CD14-positive monocyte (primary cell): ENCODE data around the gene SMIM32. TPM values are rescaled to one million over a fixed set of nuclear protein-coding genes. Genes with fewer than 3 reads are reported as not detected.

Experiments used
- DNase-seq, 3 donors: peaks; one replicate each; pipeline ENCODE4 v3.0.0-alpha.2; 2011 to 2022
- H2AFZ ChIP-seq: 2 replicates; pipeline ENCODE4 v1.6.0; 2012; ENCODE audit warnings: mild to moderate bottlenecking, low read depth, low read length, inconsistent platforms; ENCODE audit not compliant: insufficient read depth, poor library complexity, severe bottlenecking
- H3K27ac ChIP-seq, 2 donors: 1 replicate in 1 of 2; 2 replicates in 1 of 2; pipeline ENCODE4 v1.5.1; 2012 to 2013; ENCODE audit warnings: low read length in 2 of 2, control low read depth in 1 of 2, inconsistent platforms in 1 of 2, low read depth in 1 of 2, mild to moderate bottlenecking in 1 of 2
- H3K27me3 ChIP-seq, 2 donors: one replicate each; pipeline versions ENCODE4 v1.6.0 to v1.6.1; 2011 to 2013; ENCODE audit warnings: low read length in 2 of 2; ENCODE audit not compliant: control insufficient read depth in 2 of 2, insufficient read depth in 2 of 2
- H3K36me3 ChIP-seq, 2 donors: replicated peaks in 1 of 2; 1 replicate in 1 of 2; 2 replicates in 1 of 2; pipeline versions ENCODE4 v1.5.1 to v1.6.1; 2012 to 2013; ENCODE audit warnings: low read length in 2 of 2, control low read depth in 1 of 2, inconsistent platforms in 1 of 2, mild to moderate bottlenecking in 1 of 2; ENCODE audit not compliant: insufficient read depth in 2 of 2, control insufficient read depth in 1 of 2
- H3K4me1 ChIP-seq, 2 donors: 1 replicate in 1 of 2; 2 replicates in 1 of 2; pipeline versions ENCODE4 v1.5.1 to v1.6.1; 2012 to 2013; ENCODE audit warnings: low read length in 2 of 2, control low read depth in 1 of 2, inconsistent platforms in 1 of 2, mild to moderate bottlenecking in 1 of 2, moderate library complexity in 1 of 2; ENCODE audit not compliant: insufficient read depth in 2 of 2, control insufficient read depth in 1 of 2
- H3K4me2 ChIP-seq: replicated peaks from 2 replicates; pipeline ENCODE3; 2012; ENCODE audit warnings: low read length, moderate library complexity, mild to moderate bottlenecking; ENCODE audit not compliant: poor library complexity, severe bottlenecking; ENCODE audit errors: extremely low read depth
- H3K4me3 ChIP-seq, 3 experiments: fragments of 200-600 bp in 1 of 3; sonication (generic) in 1 of 3; replicated peaks in 1 of 3; 1 replicate in 2 of 3; 2 replicates in 1 of 3; pipeline ENCODE4 v1.5.1; 2011 to 2013; ENCODE audit warnings: low read length in 3 of 3, mild to moderate bottlenecking in 3 of 3, control low read depth in 2 of 3, low read depth in 2 of 3, inconsistent platforms in 1 of 3, moderate library complexity in 1 of 3
- H3K79me2 ChIP-seq: 2 replicates; pipeline ENCODE4 v1.6.0; 2012; ENCODE audit warnings: mild to moderate bottlenecking, control low read depth, inconsistent platforms, low read length, moderate library complexity; ENCODE audit not compliant: insufficient read depth
- H3K9ac ChIP-seq: 2 replicates; pipeline ENCODE4 v1.6.0; 2017; ENCODE audit warnings: low read length, mild to moderate bottlenecking; ENCODE audit not compliant: insufficient read depth, poor library complexity, severe bottlenecking
- H3K9me3 ChIP-seq, 2 donors: replicated peaks in 1 of 2; 1 replicate in 1 of 2; 2 replicates in 1 of 2; pipeline versions ENCODE4 v1.5.1 to v1.6.1; 2012 to 2013; ENCODE audit warnings: low read length in 2 of 2, control low read depth in 1 of 2; ENCODE audit not compliant: control insufficient read depth in 1 of 2, insufficient read depth in 1 of 2
- H4K20me1 ChIP-seq: 2 replicates; pipeline ENCODE4 v1.6.0; 2012; ENCODE audit warnings: mild to moderate bottlenecking, low read length, control low read depth, moderate library complexity; ENCODE audit not compliant: insufficient read depth
- H3K27ac Mint-ChIP-seq, 7 donors: one replicate each; pipeline ENCODE4 v1.8.0; 2020; ENCODE audit warnings: mild to moderate bottlenecking in 7 of 7, mixed read lengths in 7 of 7, moderate library complexity in 6 of 7, inconsistent platforms in 2 of 7
- H3K27me3 Mint-ChIP-seq, 3 donors: one replicate each; pipeline ENCODE4 v1.8.0; 2021 to 2022; ENCODE audit warnings: low read depth in 3 of 3, mild to moderate bottlenecking in 3 of 3, mixed read lengths in 3 of 3, moderate library complexity in 3 of 3, inconsistent platforms in 1 of 3
- H3K36me3 Mint-ChIP-seq, 2 donors: one replicate each; pipeline ENCODE4 v1.8.0; 2020; ENCODE audit warnings: mixed read lengths in 2 of 2, inconsistent platforms in 1 of 2, mild to moderate bottlenecking in 1 of 2
- H3K4me1 Mint-ChIP-seq: one replicate; pipeline ENCODE4 v1.8.0; 2020; ENCODE audit warnings: mild to moderate bottlenecking, mixed read lengths
- H3K4me3 Mint-ChIP-seq, 2 donors: one replicate each; pipeline ENCODE4 v1.8.0; 2020; ENCODE audit warnings: mild to moderate bottlenecking in 2 of 2, mixed read lengths in 2 of 2, moderate library complexity in 1 of 2
- H3K9me3 Mint-ChIP-seq, 7 donors: one replicate each; pipeline ENCODE4 v1.8.0; 2020 to 2022; ENCODE audit warnings: mixed read lengths in 7 of 7, mild to moderate bottlenecking in 6 of 7, moderate library complexity in 6 of 7, inconsistent platforms in 2 of 7
- WGBS: methylation state at CpG from one replicate; pipeline ENCODE4 v1.1.5; 2013; ENCODE audit warnings: missing lambda C conversion rate; ENCODE audit not compliant: insufficient coverage; 5-methylcytosine and 5-hydroxymethylcytosine counted together
- intact Hi-C, 2 donors: fragments of 100-400 bp; cut with micrococcal nuclease; formaldehyde crosslinking; loops; one replicate each; pipeline versions ENCODE4 v1.15.0 to v1.15.1; 2023
- polyA plus RNA-seq, 3 donors: library from polyadenylated mRNA; depleted of rRNA in 1 of 3; unstranded in 2 of 3; stranded (reverse) in 1 of 3; fragments of 300-500 nt in 2 of 3; fragments of >200 nt in 1 of 3; fragmentation: Illumina TruSeq in 2 of 3; gene quantifications; 1 replicate in 2 of 3; 2 replicates in 1 of 3; pipeline ENCODE4 v1.2.3, GENCODE V29; 2012 to 2021
- TF ChIP-seq, protein P1 (sequence below): fragments of 200-600 bp; IDR thresholded peaks from one replicate; pipeline ENCODE4 v1.8.0; 2022; ENCODE audit warnings: antibody characterized with exemption, mild to moderate bottlenecking

The SMIM32 gene
- polyA plus RNA-seq, 3 donors = not detected

DNA sequence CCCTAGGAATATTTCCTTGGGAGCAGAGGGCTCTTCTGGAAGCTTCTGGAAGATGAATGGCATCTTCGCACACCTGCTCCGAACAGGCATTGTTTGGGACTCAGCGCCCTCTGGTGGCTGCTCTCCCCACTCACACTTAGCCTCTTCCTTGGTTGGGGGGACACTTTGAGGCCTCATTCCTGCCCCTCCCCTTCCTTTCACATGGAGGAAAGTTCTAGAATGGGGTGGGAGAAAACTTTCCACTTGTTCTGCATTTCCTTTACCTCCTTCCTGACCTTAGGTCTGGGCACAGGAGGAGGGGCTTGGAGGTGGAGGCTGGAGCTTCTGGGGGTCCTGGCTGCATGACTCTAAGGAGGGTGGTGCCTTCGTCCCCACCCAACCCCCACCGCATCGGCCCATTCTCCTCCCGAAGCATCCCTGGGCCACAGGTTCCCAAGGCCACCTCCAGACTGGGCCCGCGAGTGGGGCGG is 19.3 kb upstream of the SMIM32 start:
- Histone ChIP-seq H3K4me2 (no peak overlapping the region), H3K4me3 (no peak overlapping the region), H3K27me3 (no peaks in the 10 kb centered on the region), H3K79me2 (no peaks in the 10 kb centered on the region), H3K9ac (no peak overlapping the region), H2AFZ (no peak overlapping the region), H3K36me3 (no peaks in the 10 kb centered on the region), H3K4me1 (no peaks in the 10 kb centered on the region), H3K27ac (no peak overlapping the region), H3K9me3 (no peaks in the 10 kb centered on the region), H4K20me1 (no peaks in the 10 kb centered on the region)
- H3K27me3 Mint-ChIP-seq = peaks cover 14 to 16% (median 15%) of the 10 kb centered on the region in 3 donors
- peak; percentile 18 to 37 (median 32) for DNase-seq
- no CpG with 5 or more reads among the region's 10 CpGs for WGBS
- TF ChIP-seq, protein P1, sequence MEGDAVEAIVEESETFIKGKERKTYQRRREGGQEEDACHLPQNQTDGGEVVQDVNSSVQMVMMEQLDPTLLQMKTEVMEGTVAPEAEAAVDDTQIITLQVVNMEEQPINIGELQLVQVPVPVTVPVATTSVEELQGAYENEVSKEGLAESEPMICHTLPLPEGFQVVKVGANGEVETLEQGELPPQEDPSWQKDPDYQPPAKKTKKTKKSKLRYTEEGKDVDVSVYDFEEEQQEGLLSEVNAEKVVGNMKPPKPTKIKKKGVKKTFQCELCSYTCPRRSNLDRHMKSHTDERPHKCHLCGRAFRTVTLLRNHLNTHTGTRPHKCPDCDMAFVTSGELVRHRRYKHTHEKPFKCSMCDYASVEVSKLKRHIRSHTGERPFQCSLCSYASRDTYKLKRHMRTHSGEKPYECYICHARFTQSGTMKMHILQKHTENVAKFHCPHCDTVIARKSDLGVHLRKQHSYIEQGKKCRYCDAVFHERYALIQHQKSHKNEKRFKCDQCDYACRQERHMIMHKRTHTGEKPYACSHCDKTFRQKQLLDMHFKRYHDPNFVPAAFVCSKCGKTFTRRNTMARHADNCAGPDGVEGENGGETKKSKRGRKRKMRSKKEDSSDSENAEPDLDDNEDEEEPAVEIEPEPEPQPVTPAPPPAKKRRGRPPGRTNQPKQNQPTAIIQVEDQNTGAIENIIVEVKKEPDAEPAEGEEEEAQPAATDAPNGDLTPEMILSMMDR = peak; percentile 96
- H3K4me1 Mint-ChIP-seq = peaks cover 3% of the 10 kb centered on the region
- no peaks in the 10 kb centered on the region for H3K36me3 Mint-ChIP-seq
- peak overlapping the region in 1 of 7 donors; percentile 18 for H3K27ac Mint-ChIP-seq
- H3K9me3 Mint-ChIP-seq = peaks cover 0 to 2% (median 0%) of the 10 kb centered on the region in 7 donors
- intact Hi-C loops = loop anchor here (1.0 to 10.0 kb wide), 3 partner anchors 265 to 325 kb away; no protein-coding TSS in a partner anchor
- no peak overlapping the region for H3K4me3 Mint-ChIP-seq

DNA sequence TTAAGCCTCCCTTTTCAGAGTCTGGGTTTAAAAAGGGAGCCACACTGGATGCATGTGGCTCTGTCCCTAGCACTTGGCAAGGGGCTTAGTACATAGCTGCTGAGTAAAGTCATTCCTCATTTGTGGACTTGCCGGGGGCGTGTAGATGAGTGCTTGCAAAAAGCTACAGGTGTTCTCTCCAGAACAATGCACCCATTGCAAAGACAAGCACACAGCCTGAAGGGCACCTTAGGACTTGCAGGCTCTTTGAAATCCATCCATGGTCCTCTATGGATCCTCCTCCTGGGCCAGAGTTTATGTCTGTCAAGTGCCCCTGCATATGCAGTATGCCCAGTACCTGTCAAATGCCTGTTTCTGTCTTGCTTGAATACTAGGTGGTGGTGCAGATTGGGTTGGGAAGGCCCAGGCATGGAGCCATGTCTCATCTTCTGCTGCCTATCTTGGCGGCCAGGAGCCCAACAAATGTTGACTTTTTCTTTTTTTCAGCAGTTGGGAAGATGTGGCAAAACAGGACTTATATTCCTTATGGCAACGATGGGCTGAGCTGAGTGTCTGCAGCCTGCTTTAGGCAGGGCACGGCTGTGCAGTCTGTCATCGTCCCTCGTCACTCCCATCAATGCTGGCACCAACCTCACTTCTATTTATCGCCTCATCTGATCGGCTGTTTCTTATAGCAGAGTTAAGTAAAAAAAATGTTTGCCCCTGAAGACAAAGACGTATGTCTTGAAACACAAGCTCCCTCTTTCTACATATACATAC is 18.5 kb upstream of the SMIM32 start:
- no peak overlapping the region for H3K4me3 ChIP-seq
- Mint-ChIP-seq H3K4me1 (peaks cover 3% of the 10 kb centered on the region), H3K4me3 (no peak overlapping the region), H3K27me3 (peaks cover 10 to 15% (median 14%) of the 10 kb centered on the region in 3 donors), H3K36me3 (no peaks in the 10 kb centered on the region), H3K27ac (no peak overlapping the region), H3K9me3 (no peaks in the 10 kb centered on the region)
- H2AFZ ChIP-seq = no peak overlapping the region
- DNase-seq = no peak
- intact Hi-C loops = loop anchor here (1.0 to 10.0 kb wide), 4 partner anchors 264 to 324 kb away; no protein-coding TSS in a partner anchor
- no peaks in the 10 kb centered on the region for H3K79me2 ChIP-seq
- 92% methylated on average over 2 of the region's 10 CpGs for WGBS
- H3K9me3 ChIP-seq = no peaks in the 10 kb centered on the region
- TF ChIP-seq, protein P1 = no peak
- H3K4me1 ChIP-seq = no peaks in the 10 kb centered on the region
- H3K36me3 ChIP-seq = no peaks in the 10 kb centered on the region
- H3K9ac ChIP-seq = no peak overlapping the region
- H3K27me3 ChIP-seq = no peaks in the 10 kb centered on the region
- H3K4me2 ChIP-seq = no peak overlapping the region
- no peak overlapping the region for H3K27ac ChIP-seq
- H4K20me1 ChIP-seq = no peaks in the 10 kb centered on the region
